ENCODE results near the gene CD8B. TPM values are rescaled to one million over a fixed set of nuclear protein-coding genes. Genes with fewer than 3 reads are reported as not detected.
"Not testable (repeated sequence)": the region's sequence is repeated elsewhere in the genome, so short reads cannot be mapped to it uniquely, and the experiment has no call there.

CD8B gene
- polyA plus RNA-seq (ENCODE audit: insufficient read length in 10 of 10), result under 1 TPM in 7 of 10 donors, not detected in 3; 0.19 to 0.75 (median 0.35) TPM
- long read RNA-seq, donor 1, partial matches to known transcripts, result 0 of 1 reads
- long read RNA-seq, donor 1, other reads (novel, unspliced or antisense), result 0 of 1 reads
- long read RNA-seq, donor 2, result 0 reads
- long read RNA-seq, donor 3, result 0 reads
- long read RNA-seq, donor 4, result 0 reads
- long read RNA-seq, donor 5, result 0 reads
- long read RNA-seq, donor 6, result 0 reads
- long read RNA-seq, donor 7, result 0 reads
- long read RNA-seq, donor 8, partial matches to known transcripts, result 0 of 1 reads
- long read RNA-seq, donor 8, other reads (novel, unspliced or antisense), result 0 of 1 reads
- long read RNA-seq, donor 9, result 0 reads

DNA sequence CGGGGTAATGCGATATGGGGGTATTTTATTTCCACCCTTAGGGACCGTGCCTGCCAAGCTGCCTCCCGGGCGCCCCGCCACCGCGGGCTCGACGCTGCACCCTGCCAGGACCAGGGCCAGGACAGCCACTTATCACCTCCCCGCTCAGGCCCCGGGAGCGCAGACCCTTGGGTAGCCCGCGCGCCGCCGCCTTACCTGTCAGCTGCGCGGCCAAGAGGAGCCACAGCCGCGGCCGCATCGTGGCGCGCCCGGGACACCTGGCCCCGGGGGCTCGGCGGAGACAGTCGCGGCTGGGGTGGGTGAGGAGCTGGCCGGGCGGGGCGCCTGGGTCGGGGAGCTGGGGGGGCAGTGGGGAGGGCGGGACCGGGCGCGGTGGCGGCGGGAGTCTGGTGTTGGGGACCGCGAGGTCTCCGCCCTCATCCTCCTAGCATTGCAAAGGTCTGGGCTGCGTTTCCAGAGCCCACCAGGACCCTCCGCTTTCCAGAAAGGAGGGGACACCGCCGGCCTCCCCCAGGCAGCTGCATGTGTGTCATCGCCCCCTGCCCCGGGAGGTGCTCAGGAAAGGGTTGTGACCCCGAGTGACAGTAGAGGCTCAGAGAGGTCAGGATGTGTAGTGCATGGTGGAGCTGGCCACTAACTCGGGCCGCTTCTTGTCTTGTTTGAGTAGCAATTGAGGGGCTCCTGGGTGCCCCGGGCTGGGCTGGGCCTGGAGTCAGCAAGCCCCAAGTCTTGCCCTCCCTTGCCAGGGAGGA lies at the start of gene CD8B:
CD8B (minus strand) TSS at position 259 of the 752 bp plus-strand sequence; CDS start at position 238, 21 bp downstream.
- peak in 1 of 3 donors; percentile 7 for DNase-seq

DNA sequence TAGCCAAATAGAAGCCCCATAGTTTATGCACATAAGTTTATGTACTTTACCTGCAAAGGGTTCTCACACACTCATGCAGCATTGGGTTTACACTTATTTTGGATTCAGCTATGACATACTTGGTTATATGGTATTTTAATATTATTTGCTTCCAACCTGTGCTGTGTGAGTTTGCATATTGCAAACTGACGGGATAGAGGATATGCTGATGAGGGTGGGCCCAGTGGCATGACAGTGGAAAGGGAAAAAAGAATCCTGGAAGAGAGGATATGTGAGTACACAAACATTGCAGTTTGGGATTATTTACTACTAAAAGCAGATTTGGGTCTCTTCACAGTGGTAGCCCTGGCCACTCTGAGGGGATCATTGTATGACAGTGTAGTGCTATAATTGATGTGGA lies 44.2 kb upstream of the CD8B start:
- DNase-seq, result not testable (repeated sequence)

DNA sequence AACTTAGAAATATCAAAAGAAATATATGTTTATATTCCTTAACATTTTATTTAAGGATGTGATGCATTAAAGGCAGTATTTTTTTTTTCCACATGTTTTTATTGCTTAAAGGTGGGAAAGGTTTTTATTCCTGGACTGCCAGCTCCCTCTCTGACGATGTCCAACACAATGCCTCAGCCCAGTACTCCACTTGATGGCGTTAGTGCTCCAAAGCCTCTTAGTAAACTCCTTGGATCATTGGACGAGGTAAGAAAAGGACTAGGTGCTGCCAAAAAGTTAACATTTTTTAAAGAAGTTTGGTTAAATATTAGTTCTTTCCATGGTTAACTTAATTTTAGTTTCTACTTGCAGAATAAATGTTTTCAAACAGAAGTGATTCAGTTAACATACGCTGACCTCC lies 39.0 kb upstream of the CD8B start:
- DNase-seq, result not testable (repeated sequence)

DNA sequence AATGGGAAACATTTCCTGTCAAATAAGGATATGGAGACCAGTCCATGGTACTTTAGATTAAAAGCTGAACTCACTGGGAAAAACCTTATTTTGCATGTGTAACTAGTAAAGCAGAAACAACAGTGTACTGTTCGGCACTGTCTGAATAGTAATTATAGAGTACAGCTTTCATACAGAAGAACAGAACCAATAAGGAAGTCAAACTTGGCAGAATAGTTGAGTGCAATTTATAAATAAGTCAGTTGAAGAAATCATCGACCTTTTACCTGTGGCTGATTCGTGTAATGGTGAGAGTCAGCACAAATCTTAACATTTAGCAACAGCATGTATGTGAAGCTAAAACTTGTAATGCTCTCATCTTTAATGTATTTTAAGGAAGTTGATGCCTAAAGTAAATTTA lies 24.3 kb upstream of the CD8B start:
- not testable (repeated sequence) for DNase-seq

DNA sequence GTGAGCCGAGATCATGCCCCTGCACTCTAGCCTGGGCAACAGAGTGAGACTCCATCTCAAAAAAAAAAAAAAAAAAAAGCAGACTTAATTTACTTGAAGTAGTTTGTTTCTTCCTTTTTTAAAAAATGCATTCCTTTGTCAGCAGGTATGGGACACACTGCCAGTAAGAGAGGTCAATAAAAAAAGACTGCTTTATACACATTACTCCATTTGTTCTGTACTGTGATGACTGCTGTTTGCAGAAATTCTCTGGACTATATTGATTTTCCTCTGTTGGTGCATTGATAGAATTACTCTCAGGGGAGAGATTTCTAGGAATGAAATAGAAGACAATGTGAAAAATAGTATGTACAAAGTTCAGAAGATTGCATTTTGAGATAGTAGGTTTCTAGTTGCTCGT lies 21.2 kb upstream of the CD8B start:
- not testable (repeated sequence) for DNase-seq

DNA sequence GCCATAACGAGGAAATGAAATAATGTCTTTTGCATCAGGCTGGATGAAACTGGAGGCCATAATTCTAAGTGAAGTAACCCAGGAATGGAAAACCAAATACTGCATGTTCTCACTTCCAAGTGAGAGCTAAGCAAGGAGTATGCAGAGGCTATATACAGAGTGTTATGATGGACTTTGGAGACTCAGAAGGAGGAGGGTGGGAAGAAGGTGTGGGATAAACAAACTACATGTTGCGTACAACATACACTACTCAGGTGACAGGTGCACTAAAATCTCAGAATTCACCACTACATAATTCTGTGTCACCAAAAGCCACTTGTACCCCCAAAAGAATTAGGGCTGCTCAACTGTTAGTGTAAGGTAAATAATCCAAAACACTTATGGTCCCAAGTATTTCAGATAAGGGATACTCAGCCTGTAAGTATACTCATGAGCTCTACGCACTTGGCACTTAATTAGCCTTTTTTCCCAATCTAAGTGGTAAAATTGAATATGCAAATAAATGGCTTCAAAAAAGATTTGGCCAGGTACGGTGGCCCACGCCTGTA lies 20.5 kb upstream of the CD8B start:
- DNase-seq, result not testable (repeated sequence)

DNA sequence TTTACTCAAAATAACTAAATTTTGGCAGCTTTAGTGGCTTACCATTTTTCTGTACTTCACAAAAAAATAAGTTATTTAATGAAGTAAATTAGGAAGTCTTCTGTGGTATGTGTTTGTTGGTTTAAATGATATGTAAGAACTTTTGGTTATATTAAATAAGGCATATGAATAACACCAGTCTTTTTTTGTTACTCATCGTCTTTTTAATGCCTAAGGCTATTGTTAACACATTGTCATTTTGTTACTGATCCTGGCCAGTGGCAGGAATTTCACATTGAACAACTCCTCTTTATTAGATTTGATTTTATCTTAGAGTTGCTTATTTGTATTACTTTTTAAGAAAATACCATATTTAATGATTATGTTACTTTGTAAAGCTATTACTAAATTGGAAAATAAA lies 17.3 kb upstream of the CD8B start:
- not testable (repeated sequence) for DNase-seq

DNA sequence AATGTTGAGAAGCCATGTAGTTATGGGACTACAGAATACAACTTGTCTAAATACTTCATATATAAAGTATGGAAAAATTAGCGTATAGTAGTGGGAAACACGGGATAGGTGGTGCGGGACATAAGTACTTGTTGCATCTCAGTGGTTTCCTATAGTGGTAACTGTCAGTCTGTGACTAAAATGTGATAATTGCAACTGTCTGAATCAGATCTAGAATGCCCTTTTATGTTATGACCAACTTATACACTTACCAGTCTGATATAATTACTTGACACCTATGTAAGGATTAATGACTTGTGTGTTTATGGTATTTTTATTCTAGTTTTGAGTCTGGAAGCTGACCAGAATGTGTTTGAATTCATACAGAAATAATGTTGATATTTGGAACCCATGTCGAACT lies 9.3 kb upstream of the CD8B start:
- DNase-seq, result not testable (repeated sequence)

DNA sequence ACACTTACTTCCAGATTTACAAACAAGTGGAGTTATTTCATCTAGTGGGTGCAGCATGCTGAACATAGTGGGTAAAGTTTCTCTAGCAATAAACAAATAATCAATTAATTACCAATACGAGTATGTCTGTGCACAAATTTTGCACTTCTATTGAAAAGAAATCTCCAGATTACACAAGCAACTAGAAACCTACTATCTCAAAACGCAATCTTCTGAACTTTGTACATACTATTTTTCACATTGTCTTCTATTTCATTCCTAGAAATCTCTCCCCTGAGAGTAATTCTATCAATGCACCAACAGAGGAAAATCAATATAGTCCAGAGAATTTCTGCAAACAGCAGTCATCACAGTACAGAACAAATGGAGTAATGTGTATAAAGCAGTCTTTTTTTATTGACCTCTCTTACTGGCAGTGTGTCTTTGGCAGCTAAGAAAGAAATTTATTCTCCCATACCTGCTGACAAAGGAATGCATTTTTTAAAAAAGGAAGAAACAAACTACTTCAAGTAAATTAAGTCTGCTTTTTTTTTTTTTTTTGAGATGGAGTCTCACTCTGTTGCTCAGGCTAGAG lies 7.3 kb upstream of the CD8B start:
- not testable (repeated sequence) for DNase-seq

DNA sequence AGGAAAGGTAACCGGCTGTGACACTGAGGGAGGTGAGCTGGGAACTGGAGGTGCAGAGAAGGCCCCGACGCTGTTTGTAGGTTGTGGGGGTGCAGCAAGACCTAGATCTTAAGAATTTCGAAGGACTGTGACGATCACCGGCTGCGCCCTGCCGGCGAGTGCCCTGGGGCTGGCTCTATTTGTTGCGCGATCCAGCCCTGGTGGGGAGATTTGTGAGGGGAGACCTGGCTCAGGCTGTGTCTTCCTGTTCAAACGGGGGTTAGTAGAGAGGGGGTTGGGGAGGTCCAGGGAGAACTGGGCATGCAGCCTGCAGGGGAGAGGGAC lies 656 bp upstream of the CD8B start:
- not testable (repeated sequence) for DNase-seq

DNA sequence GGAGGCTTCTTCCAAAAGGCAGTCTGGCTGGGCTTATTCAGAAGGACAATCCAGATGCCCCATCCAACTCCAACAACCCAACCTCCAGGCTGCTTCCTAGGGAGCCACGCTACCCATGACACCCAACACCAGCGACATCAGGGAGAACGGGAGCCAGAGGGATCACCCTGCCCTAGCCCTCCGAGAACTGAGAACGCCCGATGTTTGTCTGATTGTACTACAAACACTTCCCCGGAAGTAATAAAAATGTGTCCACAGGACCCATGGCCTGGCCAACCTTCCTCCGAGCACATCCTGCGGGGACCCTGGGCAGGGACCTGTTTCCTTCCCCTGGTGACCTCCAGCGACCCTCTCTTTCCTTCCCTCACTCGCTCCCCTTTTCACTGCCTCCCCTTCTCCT lies 511 bp downstream of the CD8B start:
- DNase-seq, result peak in 1 of 3 donors; percentile 5

DNA sequence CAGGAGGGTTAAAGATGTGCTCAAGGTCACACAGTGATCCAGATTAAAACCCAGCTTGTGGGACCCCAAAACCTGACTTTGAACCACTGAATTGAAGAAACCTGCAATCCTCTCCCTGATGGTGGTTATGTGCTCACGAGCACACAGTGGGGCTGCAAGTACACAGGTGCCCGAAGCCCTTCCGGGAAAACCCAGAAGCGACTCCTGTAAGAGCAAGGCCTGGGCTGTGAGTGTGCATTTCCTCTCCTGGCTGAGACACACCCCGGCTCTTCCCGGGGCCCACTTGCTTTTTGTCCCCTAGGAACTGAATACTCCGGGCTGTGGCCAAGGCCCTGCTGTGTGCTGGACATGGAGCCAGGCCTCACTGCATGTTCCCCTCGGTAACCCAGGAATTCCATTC lies 1.1 kb downstream of the CD8B start:
- not testable (repeated sequence) for DNase-seq

DNA sequence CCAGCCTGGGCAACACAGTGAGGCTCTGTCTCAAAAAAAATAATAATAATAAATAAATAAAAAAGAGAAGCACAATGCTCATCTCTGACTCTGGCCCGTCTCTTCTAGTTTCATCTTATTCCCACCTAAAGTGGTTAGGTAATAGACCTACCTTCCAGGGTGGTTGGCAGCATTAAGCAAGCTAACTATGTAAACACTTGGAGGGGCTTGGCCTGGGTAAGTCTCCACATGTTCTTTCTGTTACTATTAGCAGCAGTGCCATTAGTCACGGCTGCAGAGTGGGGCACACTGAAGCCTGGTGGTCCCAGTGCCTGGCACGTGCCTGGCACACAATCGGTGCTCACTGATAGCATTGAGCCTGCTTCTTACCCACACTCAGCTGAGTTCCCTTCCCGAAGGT lies 4.0 kb downstream of the CD8B start:
- not testable (repeated sequence) for DNase-seq

DNA sequence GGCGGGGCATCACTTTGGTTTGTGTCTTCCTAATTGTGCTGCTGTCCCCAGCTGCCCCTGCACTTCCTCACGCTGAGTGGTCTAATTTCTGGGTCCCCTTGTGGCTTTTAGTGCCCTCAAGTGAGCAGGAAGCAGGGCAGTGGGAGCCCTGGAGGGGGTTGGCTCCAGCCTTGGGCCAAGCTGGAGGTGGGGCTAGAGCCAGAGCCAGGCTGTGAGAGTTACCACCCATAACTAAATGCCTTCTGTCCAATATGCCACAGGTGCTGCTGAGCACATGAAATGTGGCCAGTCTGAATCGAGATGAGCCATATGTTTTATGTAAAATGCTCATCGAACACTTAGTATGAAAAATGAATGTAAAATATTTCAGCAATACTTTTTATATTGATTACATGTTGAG lies 5.2 kb downstream of the CD8B start:
- DNase-seq, result not testable (repeated sequence)

DNA sequence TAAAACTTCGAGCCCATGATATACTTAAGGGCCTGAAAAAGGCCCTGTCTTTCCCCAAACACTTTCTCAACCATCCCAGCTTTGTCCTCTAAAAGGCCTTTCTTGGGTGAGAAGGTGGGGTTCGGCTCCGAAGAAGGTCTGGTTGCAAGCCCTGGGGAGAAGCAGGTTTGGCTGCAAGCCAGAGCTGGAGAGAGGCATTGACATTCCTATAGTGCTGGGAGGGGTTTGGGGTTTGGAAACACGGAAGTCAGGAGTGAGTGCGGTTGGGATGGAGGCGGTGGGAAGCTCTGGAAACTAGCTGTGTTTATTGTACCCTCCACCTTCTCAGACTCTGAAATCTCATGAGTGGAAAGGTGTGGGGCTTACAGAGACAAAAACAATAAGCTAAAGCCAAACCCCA lies 5.7 kb downstream of the CD8B start:
- DNase-seq, result peak; percentile 13 to 61 (median 16)

DNA sequence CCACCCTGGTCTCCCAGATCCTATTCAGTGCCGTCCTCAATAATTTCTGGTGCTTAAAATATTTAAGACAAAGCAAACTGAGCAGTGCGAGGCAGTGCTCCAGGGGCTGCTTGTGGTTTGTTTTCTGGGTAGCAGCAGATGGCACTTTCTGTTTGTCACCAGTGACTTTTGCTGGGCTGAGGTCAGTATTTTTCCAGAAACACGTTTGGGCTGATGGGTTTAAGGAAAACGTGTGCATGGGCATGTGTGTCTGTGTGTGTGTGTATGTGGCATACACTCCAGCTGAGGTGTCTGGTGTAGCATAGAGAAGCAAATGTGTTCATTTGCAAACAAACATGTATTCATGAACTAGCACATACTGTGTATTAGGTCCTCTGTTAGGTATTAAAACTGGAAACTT lies 10.1 kb downstream of the CD8B start:
- not testable (repeated sequence) for DNase-seq

DNA sequence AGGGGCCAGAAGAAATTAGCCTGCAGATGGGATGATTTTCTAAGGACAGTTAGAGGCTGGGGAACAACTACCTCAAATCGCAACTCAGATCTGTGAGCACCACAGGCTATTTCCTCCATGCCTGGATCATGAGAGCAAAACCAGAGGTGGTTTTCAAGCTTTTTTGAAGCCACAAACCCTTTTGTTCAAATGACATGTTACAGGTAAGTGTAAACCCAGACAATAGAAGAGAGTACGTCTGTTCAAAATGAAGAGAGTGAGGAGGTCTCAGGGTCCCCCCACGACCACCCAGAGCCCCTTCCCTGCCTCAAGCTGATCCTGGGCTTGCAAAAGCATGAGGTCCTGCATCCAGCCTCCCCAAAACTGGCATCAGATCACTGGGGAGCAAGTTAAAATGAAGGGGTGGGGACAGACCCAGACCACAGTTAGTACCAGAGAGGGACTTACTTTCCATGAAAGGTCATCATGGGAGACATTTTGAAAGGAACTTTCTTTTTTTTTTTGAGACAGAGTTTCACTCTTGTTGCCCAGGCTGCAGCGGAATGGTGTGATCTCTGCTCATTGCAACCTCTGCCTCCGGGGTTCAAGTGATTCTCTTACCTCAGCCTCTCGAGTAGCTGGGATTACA lies 19.0 kb downstream of the CD8B start:
- DNase-seq, result not testable (repeated sequence)

DNA sequence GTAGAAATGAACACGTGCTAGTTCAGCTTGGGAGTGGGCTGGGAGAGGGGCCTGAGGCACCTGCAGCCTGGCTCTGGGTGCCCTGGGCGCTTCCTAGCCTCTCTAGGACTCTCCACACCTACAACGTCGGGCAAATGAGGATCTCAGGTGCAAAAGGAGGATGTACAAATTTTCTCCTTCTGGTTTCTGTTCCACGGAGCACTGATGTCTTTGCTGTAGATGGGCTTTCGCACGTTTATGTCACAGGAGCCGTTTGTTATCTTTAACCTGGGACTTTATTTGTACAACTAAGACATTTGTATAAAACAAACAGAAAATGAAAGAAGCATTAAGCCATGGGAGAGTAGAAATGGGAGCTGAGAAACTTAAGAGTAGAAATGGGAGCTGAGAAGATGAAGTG lies 20.4 kb downstream of the CD8B start:
- not testable (repeated sequence) for DNase-seq

DNA sequence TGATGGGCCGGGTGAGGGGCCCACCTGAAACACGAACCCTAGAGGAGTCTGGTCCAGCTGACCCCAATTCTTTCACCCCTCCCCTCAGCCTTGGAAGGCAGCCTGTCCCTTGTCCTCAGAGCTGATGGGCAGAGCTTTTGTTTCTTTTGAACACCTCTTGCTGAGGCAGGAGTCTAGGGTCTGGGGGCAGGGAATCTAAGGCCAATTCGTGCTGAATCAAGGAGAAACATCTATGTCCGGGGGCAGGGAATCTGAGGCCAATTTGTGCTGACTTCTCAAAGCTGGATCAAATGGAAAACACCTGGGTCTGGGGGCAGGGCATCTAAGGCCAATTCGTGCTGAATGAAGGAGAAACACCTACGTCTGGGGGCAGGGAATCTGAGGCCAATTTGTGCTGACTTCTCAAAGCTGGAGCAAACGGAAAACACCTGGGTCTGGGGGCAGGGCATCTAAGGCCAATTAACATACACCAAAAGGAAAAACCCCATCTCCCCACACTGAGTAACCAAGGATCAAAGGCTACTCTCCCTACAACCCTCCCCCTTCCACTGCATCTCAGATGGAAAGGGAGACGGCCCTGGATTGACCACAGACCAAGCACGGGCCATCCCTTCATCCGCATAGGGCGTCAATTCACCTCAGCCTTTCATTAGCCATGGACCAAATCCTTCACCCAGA lies 21.7 kb downstream of the CD8B start:
- DNase-seq, result not testable (repeated sequence)

DNA sequence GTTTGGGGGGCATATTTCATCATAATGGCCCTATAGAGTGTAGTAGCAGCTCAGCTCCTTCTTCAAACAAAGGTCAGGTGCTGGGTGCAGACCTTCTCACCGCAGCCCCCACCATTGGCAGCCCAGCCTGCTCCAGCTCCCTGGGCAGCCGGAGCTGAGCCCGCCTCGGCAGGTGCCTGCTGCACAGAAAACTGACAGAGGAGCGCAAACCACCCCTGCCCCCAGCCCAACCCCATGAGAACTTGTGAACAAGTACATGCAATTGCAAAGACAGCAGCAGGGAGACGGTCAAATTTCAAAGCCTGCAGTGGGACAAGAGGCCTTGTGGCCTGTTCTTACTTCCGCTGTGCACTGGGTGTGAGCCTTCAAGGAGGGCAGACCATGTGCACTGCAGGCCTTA lies 22.2 kb downstream of the CD8B start:
- DNase-seq, result not testable (repeated sequence)

DNA sequence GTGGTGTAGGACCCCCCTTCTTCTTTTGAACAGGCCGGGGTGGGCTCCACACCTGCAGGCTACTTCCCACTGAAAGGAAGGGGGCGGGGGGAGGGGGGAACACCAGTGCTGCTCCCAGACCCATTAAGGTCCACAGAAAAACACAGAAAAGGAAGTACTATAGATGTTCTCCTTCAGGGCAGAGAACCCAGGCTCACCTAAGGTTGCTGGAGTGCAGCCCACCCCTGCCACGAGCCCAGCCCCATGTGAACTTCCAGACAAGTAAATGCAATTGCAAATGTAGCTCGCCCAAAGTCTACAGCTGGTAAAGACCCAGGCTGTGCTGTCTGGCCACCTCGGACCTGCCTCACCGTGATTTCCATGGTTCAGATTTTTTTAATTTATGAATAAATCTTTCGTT lies 24.0 kb downstream of the CD8B start:
- DNase-seq, result not testable (repeated sequence)

Measured in muscle of back (tissue), 13 donors.